Femur (tissue), 1 donor: ENCODE results near the gene ERFL.

Source experiments
- DNase-seq: peaks from one replicate; pipeline ENCODE4 v3.0.0-alpha.2; 2017

ERFL gene

DNA sequence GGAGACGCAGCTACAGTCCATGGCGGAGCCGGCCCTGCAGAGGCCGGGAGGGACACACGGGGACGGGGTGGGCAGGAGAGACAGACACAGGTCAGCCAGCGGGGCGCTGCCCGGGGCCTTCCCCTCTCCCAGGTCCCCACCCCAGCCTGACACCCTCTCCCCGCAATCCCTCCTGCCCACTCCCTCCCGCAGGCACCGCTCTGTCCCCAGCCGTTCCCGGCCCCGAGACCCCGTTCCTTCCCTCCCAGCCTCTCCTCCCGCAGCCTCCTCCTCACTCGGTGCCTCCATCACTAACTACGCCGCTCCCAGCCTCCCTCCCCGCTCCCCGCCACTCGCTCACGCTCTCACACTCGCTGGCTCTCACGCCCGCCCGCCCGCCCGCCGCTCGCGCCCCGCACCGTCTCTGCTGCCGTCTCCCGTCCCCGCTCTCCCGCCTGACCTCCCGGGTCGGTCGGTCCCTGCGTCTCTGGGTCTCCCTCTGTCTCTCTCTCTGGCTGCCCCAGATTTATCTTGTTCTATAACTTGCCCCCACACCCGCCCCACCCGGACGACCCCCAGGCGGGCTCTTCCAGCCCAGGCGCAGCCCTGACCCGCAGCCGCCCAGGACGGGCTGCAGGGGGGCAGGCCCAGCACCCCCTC is 15.2 kb downstream of the ERFL start:
- no peak for DNase-seq

DNA sequence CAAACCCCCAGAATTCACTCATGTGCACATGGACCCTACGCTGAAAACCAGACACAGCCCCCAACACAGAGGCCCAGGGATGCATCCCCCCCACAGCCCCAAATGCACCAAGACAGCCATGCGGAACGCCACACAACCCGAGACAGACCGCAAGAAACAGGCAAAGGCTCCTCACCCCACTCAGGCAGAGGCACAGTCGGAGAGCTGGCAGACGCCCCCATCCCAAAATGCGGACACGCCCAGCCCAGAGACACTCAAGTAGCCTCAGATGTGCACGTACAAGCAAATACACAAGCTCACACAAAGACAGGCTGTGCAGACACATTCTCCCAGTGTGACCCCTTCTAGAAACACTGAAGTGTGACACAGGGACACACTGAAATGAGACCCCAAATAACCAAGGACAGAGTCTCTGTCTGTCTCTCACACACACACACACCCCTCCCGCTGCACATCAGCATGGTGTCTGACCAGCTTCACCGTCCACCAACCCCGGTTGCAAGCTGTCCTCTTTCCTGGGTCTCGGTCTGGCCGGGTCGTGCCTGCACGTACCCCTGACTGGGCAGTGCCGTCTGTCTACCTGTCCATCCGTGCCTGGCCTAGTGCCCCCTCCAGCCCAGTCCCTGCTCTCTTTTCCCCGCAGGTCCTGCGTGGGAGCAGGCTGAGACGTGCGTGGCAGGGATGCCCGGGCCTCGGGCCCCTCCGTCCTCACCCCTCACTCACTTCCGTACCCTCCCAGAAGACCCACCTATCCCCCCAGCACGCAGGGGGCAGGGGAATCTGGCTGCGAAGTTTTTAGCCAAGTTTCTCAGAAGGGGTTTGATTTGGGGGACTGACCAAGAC is 16.1 kb downstream of the ERFL start:
- DNase-seq = no peak

DNA sequence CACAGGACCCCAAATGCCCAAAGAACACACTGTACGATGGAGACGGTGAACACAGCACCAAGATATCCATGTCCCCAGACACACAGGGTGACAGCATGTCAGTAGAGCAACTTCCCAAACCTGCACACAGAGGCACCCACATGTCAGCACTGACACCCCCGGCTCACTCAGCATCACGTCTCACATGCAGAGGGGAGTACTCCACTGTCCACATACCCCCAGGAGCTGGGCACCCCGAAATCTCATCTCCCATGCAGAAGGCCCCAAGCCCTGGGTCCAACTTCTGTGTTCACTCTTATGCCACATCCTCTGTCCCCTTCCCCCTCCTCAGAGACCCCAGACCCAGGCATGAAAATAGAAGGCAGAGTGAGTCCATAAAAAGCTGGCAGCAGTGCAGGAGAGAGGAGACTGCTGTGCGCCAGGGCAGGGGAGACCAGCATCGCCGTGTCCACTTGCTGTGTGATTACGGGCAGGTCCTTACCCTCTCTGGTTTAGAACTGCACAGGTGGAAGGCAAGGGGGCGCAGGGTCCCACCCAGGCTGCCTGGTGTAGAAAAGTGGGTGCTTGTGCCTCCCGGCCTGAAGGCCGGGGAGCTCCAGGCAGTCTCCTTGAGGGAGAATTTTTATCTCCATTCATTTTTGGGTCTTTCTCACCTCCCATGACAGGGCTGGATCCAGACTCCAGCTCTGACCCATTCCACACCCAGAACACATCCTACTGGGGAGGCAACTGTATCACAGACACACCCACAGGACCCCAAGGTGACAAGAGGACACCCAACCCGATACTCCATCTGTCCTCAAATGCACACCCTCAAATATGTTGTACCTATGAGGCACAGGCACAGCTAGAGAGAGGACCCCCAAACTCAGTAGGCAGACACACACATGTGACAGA is 17.0 kb downstream of the ERFL start:
- DNase-seq = no peak

DNA sequence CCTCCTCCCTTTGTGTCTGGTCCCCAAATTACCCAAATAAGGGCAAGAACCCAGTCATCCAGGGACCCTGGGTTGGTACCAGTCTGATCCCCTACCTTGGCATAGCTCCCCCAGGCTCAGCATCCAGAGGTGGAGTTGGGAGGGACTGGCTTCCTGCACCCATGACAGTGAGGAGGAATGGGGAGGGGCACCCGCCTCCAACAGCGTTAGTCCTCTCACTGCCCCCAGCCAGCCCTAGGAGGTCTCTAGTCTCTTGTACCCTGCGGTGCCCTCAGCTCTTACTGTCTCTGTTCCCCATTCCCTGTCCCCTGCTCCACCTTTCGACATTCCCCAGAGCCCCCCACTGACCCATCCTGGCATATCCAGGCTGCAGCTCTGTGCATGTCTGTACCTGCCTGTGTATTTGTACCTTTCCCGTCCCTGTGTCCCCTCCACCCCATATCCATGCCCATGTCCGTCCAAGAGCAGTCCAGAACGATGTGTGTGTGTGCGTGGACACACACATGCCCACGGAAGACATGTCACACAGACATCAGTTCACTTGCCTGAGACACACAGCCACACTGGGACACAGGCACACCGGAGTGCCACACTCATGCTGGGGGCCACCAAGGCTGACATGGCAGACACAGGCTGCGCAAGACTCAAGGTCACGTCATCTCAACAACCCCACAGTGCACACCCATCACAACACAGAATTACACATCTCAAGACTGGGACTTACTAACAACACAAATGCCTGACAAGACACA is 17.8 kb downstream of the ERFL start:
- DNase-seq = no peak

DNA sequence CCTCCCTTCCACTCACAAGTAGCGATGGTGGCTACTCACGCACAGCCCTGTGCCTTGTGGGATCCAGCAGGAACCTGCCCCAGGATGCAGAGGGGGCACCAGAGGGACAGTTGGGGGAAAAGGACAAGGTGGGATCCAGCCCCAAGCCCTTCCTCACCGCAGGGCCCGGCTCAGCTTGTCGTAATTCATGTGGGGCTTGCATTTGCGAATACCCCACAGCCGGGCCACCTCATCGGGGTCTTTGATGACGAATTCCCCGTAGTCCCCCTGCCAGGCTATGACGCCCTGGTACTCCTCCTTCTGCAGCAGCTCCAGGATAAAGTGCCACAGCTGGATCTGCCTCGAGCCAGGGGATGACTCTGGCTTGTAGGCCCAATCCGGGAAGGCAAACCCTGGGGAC is 18.5 kb downstream of the ERFL start:
- DNase-seq = no peak

DNA sequence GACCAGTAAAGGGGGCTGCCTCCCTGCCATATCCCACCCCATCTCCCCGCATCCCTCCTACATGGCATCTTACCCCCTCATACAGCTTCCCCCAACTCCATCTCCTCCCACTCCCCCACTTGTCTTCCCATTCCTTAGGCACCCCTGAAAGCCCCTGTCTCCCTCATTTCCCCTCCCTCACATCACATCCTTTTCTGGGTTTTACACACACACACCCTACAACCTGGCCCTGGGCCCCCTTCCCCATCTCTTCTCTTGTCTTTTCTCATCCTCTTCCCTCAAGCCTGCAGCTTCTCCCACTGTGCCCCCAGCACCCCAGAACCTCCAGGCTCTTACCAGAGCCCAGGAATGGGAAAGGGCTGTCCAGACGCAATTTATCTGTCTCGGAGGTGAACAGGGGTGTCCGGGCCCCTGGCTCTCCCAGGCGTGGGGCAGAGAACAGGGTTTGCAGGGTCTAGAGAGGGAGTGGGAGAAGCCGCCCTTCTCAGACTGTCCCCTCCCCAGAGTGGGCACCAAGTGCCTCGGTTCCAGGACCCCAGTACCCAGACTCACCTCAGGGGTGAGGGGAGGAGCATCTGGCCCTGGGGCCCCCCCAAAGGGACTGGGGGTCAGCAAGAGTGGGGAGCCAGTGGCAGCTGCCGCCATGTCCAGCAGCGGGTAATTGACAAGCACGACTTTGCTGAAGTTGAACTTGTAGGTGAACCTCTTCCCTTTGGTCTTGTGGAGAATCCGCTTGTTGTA is 19.4 kb downstream of the ERFL start:
- DNase-seq = no peak

DNA sequence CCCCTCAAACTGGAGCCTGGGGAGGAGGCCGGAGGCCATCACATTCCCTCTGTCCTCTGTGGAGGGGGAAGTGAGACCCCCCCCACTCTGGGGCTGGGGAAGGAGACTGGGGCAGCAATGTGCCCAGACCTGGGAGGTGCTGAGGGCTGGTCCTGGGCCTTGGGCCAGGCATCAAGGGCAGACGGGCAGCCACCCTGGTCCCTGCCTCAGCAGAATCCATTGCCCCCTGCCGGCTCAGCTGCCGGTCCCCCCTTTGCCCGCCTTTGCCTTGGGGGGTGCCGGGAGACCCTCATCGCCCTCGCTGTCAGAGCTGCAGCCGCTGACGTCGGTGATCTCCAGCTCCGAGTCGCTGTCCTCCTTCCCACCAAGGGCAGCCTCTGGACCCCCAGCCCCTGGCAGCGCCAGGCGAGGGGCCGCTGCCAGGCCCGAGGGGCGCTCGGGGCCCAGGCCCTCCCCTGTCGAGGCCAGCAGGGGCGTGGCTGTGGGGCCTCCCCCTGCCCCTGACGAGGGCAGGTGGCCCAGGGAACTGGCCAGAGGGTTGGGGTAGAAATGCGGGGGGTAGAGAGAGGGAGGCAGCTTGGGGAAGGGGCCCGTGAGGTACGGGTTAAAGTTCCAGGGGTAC is 20.1 kb downstream of the ERFL start:
- DNase-seq = no peak

DNA sequence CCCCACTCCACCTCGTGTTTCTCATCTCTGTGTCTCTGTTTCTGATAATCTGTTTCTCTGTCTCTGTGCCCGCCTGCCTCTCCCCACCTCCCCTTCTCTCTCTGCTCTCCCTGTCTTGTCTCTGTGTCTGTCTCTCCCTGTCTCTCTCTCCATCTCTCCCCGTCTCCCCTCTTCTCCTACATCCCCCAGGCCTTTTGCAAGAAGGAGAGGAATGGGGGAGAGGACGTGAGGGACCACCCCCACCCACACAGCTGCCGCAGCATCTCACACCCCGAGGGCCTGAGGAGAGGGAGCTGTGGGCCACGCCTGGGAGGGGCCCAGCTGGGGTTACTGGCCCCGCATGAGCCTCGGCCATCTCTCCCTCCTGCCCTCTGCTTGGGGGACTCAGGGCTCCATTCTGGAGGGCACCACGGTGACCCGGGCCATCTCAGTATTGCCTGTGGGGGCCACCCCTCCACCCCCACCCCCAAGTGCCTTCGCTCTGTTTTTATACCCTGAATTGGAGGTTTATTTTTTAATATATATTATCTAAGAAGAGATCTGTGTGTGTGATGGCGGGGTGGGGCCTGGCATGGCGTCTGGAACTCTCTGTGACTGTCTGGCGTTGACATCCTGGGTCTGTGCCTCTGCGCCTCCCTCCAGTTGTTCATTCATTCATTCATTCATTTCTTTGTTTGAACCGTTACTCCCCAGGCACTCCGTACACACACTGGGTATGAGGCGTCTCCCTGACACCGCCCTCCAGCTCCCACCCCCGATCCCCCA is 21.2 kb downstream of the ERFL start:
- DNase-seq = no peak

DNA sequence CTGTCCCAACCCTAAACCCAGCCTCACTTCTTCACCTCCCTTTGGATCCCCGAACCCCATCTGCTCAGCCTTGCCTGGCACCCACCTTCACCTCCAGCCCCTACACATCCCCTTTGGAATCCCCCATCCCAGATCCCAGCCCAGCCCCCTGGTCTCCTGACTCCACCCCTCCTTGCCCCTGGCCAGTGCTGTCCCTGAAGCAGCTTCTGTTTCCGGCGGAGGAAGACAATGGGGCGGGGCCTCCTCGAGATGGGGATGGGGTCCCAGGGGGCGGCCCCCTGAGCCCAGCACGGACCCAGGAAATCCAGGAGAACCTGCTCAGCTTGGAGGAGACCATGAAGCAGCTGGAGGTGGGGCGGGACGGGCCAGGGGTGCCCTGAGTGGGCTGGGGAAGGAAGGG is 22.0 kb downstream of the ERFL start:
- DNase-seq = no peak

DNA sequence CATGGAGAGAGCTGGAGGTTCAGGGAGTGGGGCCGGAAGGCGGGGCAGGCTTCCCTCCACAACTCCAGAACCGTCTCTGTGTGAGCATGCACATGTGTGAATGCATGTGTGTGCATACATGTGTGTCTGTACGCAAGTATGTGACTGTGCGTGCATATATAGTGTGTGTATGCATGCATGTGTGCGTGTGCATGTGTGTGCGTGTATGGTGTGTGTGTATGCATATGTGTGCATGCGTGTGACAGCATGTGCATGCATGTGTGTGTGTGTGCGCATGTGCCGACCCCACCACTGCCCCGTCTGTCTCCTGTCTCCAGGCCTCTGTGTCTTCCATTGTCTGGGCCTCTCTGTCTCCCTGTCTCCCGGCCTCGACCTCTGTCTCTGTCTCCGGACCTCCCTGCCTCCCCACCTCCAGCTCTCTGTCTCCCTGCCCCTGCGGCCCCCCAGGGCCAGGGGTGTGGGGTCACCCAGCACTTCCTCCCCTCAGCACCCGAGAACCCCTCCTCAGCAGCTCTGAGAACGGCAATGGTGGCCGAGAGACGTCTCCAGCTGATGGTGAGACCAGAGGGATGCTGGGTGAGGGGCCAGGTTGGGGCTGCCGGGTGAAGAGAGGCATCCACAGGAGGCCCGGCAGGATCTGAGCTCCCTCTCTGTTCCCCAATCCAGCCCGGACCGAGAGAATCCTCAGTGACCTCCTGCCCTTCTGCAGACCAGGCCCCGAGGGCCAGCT is 22.8 kb downstream of the ERFL start:
- no peak for DNase-seq

DNA sequence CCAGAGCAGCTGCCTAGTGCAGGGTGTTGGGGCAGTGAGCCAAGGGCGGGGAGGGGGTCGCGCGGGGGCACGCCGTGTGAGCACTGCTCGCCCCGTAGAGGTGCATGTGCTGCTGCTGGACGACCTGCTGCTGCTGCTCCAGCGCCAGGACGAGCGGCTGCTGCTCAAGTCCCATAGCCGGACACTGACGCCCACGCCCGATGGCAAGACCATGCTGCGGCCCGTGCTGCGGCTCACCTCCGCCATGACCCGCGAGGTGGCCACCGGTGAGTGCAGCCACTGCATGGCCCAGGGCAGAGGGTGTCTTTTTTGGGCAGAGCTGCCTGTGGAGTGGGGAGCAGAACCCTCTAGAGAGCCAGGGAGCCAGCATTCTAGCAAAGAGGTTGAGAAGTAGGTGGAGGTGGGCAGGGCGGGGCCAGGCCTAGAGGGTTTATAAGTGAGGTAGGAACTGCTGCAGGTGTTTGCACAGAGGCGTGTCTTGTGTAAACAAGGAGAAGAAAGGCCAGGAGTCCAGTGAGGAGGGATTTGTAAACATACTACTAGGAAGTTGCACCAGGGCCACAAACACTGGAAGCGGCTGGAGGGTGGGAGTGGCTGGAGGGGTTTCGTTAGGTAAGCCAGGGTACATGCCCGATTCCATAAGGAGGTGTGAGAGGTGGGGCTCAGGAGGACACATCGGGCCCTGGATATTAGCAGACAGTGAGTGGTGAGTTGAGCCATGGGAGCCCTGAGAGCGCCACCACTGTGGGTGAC is 24.0 kb downstream of the ERFL start:
- no peak for DNase-seq

DNA sequence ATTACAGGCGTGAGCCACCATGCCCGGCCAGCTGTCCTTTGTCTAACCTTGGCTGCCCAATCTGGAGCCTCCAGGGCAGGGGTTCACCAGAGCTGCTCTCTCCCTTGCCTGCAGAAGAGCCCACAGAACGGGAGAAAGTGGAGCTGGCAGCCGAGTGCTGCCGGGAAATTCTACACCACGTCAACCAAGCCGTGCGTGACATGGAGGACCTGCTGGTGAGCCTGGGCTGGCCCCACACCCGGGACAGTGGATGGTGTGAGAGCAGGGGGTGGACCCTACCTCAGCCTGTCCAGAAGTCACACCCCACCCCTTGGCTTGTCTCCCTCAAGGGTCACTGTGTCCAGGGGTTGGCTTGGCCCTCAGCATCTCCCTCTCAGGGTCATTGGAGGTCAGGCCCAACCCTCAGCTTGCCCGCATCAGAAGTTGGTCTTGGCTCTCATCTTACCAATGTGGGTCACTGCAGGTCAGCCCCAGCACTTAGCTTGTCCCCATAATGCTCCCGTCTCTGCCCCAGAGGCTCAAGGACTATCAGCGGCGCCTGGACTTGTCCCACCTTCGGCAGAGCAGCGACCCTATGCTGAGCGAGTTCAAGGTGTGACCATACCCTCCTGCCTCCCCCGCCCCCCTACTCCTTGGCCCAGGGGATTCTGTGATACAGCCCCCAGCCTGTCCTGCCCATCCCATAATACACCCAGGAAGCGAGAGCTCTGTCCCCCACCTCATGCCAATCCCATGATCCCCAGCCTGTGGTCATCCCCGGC is 24.9 kb downstream of the ERFL start:
- no peak for DNase-seq

DNA sequence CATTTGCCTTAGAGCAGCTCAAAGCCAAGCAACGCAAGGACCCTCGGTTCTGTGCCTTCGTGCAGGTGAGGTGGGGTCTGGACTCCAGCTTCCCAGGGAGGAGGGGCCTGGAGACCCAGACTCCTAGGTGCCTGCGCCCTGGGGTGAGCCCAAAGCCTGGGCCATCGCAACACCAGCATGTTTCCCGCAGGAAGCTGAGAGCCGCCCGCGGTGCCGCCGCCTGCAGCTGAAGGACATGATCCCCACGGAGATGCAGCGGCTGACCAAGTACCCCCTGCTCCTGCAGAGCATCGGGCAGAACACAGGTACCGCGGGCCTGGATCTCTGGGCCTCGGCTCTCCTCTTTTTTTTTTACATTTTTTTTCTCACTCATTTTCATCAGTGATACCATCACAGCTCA is 25.7 kb downstream of the ERFL start:
- no peak for DNase-seq

DNA sequence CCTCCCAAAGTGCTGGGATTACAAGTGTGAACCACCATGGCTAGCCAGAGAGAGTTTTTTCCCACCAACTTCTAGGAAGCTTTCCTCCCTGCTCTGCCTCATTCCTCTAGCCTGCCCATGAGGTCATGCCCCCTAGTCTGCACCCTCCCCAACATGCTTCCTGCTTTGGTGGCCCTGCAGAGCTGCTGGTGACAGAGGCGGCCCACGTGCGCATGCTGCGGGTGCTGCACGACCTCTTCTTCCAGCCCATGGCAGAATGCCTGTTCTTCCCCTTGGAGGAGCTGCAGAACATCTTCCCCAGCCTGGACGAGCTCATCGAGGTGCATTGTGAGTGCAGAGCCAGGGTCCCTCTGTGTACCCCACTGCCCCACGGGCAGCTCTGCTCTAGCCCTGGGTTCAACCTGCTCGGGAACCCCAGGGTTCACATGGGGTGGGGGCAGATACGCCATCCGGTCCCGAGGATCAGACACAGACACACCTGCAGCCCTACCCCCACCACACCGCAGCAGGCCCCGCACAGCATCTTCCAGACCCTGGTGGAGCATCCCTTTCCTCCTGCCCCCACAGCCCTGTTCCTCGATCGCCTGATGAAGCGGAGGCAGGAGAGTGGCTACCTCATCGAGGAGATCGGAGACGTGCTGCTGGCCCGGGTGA is 26.4 kb downstream of the ERFL start:
- DNase-seq = no peak

DNA sequence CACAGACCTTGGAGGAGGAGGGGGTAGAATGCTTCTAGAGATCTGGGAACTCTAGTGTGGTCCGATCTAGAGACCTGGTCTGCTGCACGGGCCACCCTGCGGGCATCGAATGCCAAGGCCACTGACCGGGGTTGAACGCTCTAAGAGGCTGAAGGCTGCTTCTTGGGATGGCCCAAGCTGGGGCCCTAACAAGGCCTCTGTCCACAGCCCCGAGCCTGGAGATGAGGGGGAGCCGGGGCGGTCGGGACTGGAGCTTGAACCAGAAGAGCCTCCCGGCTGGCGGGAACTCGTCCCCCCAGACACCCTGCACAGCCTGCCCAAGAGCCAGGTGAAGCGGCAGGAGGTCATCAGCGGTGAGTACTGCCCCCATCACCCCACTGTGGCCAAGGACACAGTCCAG is 30.0 kb downstream of the ERFL start:
- DNase-seq = no peak

DNA sequence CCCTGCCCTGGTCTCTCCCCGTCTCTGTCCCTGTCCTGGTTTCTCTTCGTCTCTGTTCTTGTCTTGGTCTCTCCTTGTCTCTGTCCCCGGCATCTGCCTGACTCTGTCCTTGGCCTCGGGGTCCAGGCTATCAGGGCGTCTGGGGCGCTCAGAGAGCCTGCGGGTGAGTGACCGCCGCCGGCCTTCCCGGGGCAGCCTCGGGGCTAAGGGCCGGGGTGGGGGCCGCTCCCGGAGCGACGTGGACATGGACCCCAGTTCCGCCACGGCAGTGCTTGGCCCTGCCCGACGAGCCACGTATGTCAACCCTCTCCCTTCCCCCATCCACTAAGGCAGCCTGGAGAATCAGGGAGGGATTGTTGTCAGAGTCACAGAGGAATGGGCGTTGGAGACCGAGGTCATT is 30.4 kb downstream of the ERFL start:
- no peak for DNase-seq

DNA sequence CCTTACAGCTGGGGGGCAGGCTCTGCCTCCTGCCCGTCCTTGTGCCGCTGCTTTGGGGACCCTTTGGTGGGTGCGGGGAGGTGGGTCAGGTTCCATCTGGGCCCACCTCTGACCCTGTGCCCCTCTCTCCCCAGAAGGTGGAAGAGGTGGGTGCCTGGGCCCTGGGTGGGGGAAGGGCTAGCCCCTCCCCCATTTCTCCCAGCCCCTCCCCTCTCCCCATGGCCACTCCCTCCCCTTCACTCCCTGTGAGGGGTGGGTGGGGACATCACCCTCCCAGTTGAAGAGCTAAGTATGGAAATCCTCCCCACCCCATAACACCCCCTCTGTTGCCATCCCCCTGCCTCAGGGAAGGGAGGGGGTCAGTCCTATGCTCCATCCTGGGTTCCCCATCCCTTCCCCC is 31.1 kb downstream of the ERFL start:
- no peak for DNase-seq

DNA sequence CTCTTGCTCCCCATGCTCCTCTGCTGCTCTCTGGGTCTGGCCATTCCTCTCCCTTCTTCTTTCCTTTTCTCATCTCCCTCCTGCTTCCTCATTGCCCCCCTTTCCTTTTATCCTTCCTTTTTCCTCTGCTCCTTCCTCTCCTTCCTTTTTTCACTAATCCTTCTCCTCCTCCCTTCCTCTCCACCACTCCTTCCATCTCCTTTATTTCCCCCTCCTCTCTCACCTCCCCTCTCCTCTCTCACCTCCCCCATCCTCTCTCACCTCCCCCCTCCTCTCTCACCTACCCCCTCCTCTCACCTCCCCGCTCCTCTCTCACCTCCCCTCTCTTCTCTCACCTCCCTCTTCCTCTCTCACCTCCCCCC is 31.7 kb downstream of the ERFL start:
- DNase-seq = no peak
